HG03108 (cell line): ENCODE measurements around the gene EPG5.
"Not testable (repeated sequence)": the region's sequence is repeated elsewhere in the genome, so short reads cannot be mapped to it uniquely, and the experiment has no call there.

Experiments used
- ATAC-seq: cut with Tn5 transposase; IDR thresholded peaks from one replicate; pipeline ENCODE4 v1.9.1; 2021; ENCODE audit warnings: moderate library complexity; ENCODE audit not compliant: unreplicated experiment

The EPG5 gene

GRCh38 chr18:45874491-45875184 is 92.5 kb downstream of the EPG5 start:
- peak; percentile 92 for ATAC-seq

GRCh38 chr18:45871431-45872084 is 95.6 kb downstream of the EPG5 start:
- ATAC-seq: no peak

GRCh38 chr18:45870419-45870818 is 96.7 kb downstream of the EPG5 start:
- no peak for ATAC-seq

- no peak for ATAC-seq
Observed at GRCh38 chr18:45865466-45865865, 101.7 kb downstream of the EPG5 start.

GRCh38 chr18:45864081-45864480 is 103.0 kb downstream of the EPG5 start:
- ATAC-seq: no peak

GRCh38 chr18:45863469-45863868 is 103.7 kb downstream of the EPG5 start:
- no peak for ATAC-seq

GRCh38 chr18:45861926-45862325 is 105.2 kb downstream of the EPG5 start:
- no peak for ATAC-seq

- no peak for ATAC-seq
Observed at GRCh38 chr18:45860971-45861370, 106.2 kb downstream of the EPG5 start.

- ATAC-seq: no peak
Observed at GRCh38 chr18:45860492-45860891, 106.6 kb downstream of the EPG5 start.

GRCh38 chr18:45859334-45859733 is 107.8 kb downstream of the EPG5 start:
- ATAC-seq: no peak

GRCh38 chr18:45856531-45856930 is 110.6 kb downstream of the EPG5 start:
- no peak for ATAC-seq

- ATAC-seq: no peak
Observed at GRCh38 chr18:45854036-45854586, 113.0 kb downstream of the EPG5 start.

GRCh38 chr18:45852631-45853030 is 114.5 kb downstream of the EPG5 start:
- ATAC-seq: no peak

GRCh38 chr18:45851161-45851925 is 115.8 kb downstream of the EPG5 start:
- ATAC-seq: no peak

GRCh38 chr18:45850021-45850420 is 117.1 kb downstream of the EPG5 start:
- no peak for ATAC-seq

- ATAC-seq: no peak
Observed at GRCh38 chr18:45849529-45849928, 117.6 kb downstream of the EPG5 start.

GRCh38 chr18:45848643-45849042 is 118.5 kb downstream of the EPG5 start:
- not testable (repeated sequence) for ATAC-seq

- ATAC-seq: no peak
Observed at GRCh38 chr18:45847119-45847518, 120.0 kb downstream of the EPG5 start.

- no peak for ATAC-seq
Observed at GRCh38 chr18:45845410-45845809, 121.7 kb downstream of the EPG5 start.

GRCh38 chr18:45844938-45845337 is 122.2 kb downstream of the EPG5 start:
- ATAC-seq: no peak

GRCh38 chr18:45843019-45843418 is 124.1 kb downstream of the EPG5 start:
- no peak for ATAC-seq
